ENCODE measurements around the gene NTN5. TPM values are rescaled to one million over a fixed set of nuclear protein-coding genes. Genes with fewer than 3 reads are reported as not detected.
A peak's percentile ranks its signal among the peaks of the same experiment; 100 is the strongest.

Gene NTN5
- total RNA-seq, 1 donor from 2014 or later = 0.71 TPM

DNA sequence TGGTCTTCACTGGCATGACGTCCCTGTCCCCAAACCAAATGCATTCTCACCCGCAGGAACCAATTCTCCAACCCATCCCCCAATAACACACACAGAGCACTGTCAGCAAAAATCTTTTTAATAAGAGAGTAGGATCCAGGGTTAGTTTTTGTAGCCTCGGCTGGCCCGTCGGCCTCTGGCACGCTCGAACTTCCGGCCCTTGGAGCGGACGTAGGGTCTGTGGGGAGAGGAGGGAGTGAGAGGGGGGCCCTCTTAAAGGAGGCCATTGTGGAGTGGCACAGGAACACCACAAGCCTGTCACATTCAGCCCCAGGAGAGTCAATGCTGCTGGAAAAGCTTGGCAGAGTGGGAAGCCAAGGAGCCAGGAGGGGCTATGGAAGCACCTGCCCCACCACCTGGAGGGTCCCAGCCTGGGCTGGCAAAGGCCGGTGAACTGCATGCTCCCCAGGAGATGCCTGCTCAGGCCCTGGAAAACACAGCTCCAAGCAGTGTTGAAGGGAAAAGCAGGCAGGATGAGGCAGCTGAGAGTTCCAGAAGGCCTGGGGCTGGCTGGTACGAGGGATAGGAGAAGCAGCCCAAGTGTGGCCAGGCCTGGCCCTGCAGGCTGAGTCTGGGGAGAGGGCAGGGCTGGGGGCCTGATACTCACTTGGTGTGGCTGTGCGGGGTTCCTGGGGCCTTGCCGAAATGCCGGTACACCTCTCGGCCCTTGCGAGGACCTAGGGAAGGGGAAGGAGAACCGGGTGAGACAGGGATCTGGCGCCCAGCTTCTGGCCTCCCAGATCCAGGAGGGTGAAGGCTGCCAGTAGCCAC, 57.4 kb downstream of the NTN5 start:
- POLR2A ChIA-PET = interaction anchor here (0.6 to 3.3 kb wide), 3 partner anchors 9 to 39 kb away, joined by 3 to 22 read pairs (median 4); partner anchors contain the start of gene DBP
- peak overlapping the region; percentile 35 for H3K4me3 Mint-ChIP-seq

DNA sequence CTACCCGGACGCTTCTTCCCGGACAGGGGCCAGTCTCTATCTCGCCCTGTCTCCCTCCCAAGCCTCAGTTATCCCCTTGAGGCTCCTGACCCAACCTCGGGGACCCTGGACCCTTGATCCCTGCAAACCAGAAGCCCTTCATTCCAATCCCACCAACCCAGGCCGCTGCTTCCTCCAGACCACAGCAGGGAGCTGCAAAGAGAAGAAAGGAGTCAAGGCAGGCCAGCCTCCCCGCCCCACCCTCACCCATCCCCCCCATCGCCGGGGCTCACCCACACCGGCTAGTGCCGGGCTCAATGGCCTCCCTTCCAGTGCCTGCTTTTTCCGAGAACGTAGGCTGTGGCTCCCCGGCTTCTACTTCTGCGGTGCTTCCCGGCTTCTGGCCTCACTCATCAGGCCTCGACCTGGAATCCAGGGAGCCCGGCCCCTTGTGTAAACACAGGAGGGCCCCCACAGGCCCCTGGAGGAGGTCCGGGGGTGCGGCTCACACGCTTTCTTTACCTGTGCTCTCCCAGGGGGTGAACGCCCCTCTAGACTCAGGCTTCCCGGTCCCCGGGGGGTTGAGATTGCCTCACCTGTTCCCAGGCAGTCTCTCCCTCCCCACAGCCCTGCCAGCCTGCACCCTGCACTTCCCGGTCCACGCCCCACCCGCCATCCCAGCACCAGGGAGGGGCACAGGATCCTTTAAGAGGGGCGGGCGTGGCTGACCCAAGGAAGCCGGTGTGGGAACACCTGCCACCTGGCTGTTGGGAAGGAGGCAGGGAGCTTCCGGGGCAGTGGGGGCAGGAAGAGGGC, 58.2 kb downstream of the NTN5 start, which contains the start of gene FAM83E:
FAM83E (minus strand) TSS at position 641 of the 795 bp plus-strand sequence. CDS start 1,704 bp downstream, outside the sequence.
- DNase-seq (no peak), ATAC-seq (ENCODE audit: low read depth) (no peak)
- Mint-ChIP-seq H3K27ac (no peak within 1 kb of the TSS), H3K4me3 (peak within 1 kb of the TSS; percentile 35), H3K27me3 (no peaks in the 10 kb centered on the region), H3K36me3 (ENCODE audit: low read depth) (peaks cover 47% of the 10 kb centered on the region), H3K9me3 (no peaks in the 10 kb centered on the region), H3K4me1 (peaks cover 34% of the 10 kb centered on the region)
- intact Hi-C loops (cut with micrococcal nuclease) = no loop called here
- POLR2A ChIA-PET = interaction anchor here (0.6 to 1.6 kb wide), 3 partner anchors 9 to 126 kb away, joined by 3 to 6 read pairs (median 6); no protein-coding TSS in a partner anchor
- CTCF ChIA-PET = no interaction called here
- TF ChIP-seq, protein P1, sequence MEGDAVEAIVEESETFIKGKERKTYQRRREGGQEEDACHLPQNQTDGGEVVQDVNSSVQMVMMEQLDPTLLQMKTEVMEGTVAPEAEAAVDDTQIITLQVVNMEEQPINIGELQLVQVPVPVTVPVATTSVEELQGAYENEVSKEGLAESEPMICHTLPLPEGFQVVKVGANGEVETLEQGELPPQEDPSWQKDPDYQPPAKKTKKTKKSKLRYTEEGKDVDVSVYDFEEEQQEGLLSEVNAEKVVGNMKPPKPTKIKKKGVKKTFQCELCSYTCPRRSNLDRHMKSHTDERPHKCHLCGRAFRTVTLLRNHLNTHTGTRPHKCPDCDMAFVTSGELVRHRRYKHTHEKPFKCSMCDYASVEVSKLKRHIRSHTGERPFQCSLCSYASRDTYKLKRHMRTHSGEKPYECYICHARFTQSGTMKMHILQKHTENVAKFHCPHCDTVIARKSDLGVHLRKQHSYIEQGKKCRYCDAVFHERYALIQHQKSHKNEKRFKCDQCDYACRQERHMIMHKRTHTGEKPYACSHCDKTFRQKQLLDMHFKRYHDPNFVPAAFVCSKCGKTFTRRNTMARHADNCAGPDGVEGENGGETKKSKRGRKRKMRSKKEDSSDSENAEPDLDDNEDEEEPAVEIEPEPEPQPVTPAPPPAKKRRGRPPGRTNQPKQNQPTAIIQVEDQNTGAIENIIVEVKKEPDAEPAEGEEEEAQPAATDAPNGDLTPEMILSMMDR (IDR thresholded peaks at IDR 0.05) = no peak

More for the DNA sequence above, 57.4 kb downstream of the NTN5 start:
- TF ChIP-seq, protein P1 (IDR thresholded peaks at IDR 0.05) = no peak
- Mint-ChIP-seq H3K27me3 (no peaks in the 10 kb centered on the region), H3K4me1 (peaks cover 42% of the 10 kb centered on the region), H3K36me3 (ENCODE audit: low read depth) (peaks cover 50% of the 10 kb centered on the region), H3K27ac (no peak overlapping the region), H3K9me3 (no peaks in the 10 kb centered on the region)
- ATAC-seq (ENCODE audit: low read depth) (no peak), DNase-seq (no peak)
- intact Hi-C loops (cut with micrococcal nuclease) = no loop called here
- CTCF ChIA-PET = no interaction called here

DNA sequence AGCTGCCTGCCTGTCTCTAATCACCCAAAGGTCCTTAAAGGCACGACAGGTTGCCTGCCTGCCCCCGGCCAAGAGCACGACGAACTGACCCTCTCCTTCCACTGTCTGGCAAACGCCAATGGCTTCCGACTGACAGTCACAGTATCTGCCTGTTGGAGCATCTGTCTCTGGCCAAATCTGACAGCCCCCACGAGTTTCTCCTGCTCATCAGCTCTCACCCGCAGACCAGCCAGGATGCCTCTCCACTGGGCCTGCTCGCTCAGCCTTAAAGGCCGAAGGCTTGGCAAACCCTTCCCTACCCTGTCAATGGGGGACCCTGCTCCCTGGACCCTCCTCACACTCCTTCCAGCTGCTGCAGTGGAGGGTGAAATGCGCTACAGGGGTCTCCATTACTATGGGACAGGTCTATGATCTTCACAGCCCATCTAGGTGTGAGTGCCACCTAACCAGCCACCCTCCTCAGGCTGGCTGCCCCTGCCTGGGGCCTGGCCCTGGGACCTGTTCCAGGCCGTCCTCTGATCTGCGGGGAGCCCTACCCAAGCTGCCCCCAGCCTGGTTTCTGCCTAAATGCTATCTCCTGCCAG, 58.9 kb downstream of the NTN5 start:
- H3K27me3 Mint-ChIP-seq = no peaks in the 10 kb centered on the region
- H3K4me1 Mint-ChIP-seq = peaks cover 32% of the 10 kb centered on the region
- H3K27ac Mint-ChIP-seq = no peak overlapping the region
- DNase-seq (no peak), ATAC-seq (ENCODE audit: low read depth) (no peak)
- intact Hi-C loops (cut with micrococcal nuclease) = no loop called here
- CTCF ChIA-PET = interaction anchor here (1.0 kb wide), 1 partner anchor 32 kb away, joined by 3 read pairs; the partner anchor contains the start of gene CA11
- POLR2A ChIA-PET = interaction anchor here (0.6 to 1.6 kb wide), 3 partner anchors 10 to 125 kb away, joined by 3 to 6 read pairs (median 6); no protein-coding TSS in a partner anchor
- TF ChIP-seq, protein P1 (IDR thresholded peaks at IDR 0.05) = no peak
- H3K36me3 Mint-ChIP-seq (ENCODE audit: low read depth) = peaks cover 43% of the 10 kb centered on the region
- no peaks in the 10 kb centered on the region for H3K9me3 Mint-ChIP-seq
- H3K4me3 Mint-ChIP-seq = no peak overlapping the region

DNA sequence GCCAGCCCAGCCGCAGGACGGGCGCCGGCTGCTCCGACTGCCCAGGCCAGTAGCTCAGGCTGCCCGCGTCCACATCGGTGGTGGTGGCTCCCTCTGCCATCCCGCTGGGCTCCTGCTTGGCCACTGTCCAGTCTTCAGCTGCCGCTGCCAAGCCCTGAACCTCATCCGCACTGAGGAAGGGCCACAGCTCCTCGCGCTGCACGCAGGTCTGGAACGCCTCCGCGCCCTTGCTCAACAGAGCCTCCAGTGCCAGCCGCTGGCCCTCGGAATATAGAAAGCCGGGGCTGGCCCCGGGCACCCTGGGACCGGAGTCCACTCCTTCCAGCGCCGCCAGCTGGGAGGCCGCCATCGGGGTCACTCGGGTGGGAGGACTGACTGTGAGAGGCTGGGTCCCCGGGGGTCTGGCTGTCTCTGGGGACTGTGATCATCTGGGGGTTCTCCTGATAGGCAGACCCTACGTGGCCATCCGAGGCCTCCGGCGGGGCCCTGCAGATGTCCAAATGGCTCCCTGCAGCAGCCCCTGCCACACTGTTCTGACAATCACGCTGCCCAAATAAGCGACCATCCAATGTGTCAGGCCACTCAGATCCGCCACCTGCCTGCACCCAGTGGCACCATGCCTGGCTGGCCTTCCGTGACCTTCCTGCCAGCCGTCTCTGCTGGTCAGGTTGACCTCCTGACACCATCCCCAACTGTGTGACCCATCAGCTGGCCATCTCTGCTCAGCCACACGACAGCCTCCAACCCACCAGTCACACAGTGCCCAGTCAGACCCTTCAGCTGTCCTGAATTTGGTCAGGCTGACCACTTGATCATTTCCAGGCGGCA, 59.6 kb downstream of the NTN5 start:
- TF ChIP-seq, protein P1 (IDR thresholded peaks at IDR 0.05) = no peak
- ATAC-seq (ENCODE audit: low read depth) = no peak
- CTCF ChIA-PET = interaction anchor here (1.0 kb wide), 1 partner anchor 33 kb away, joined by 3 read pairs; the partner anchor contains the start of gene CA11

More for the DNA sequence above, 59.6 kb downstream of the NTN5 start:
- Mint-ChIP-seq H3K36me3 (ENCODE audit: low read depth) (peaks cover 35% of the 10 kb centered on the region), H3K4me3 (no peak overlapping the region), H3K4me1 (peaks cover 31% of the 10 kb centered on the region), H3K9me3 (no peaks in the 10 kb centered on the region), H3K27ac (no peak overlapping the region), H3K27me3 (no peaks in the 10 kb centered on the region)
- no peak for DNase-seq
- POLR2A ChIA-PET = interaction anchor here (1.6 kb wide), 1 partner anchor 11 kb away, joined by 3 read pairs; no protein-coding TSS in a partner anchor
- intact Hi-C loops (cut with micrococcal nuclease) = no loop called here
